Thyroid gland (tissue), 4 donors: ENCODE measurements around the gene UQCRHL.

Experiments used
- POLR2A ChIP-seq, 2 donors: fragments of 450-650 bp; IDR thresholded peaks; one replicate each; pipeline ENCODE4 v1.6.1; 2017; ENCODE audit warnings: antibody characterized with exemption in 2 of 2, mild to moderate bottlenecking in 2 of 2, moderate library complexity in 1 of 2
- TF ChIP-seq, protein P1 (sequence below), 6 experiments: fragments of 200-600 bp in 3 of 6; fragments of 450-650 bp in 3 of 6; sonication (generic) in 3 of 6; IDR thresholded peaks; one replicate each; pipeline ENCODE4 v1.5.1; 2016 to 2019; ENCODE audit warnings: antibody characterized with exemption in 6 of 6, mild to moderate bottlenecking in 2 of 6, inconsistent platforms in 1 of 6, moderate library complexity in 1 of 6

DNA sequence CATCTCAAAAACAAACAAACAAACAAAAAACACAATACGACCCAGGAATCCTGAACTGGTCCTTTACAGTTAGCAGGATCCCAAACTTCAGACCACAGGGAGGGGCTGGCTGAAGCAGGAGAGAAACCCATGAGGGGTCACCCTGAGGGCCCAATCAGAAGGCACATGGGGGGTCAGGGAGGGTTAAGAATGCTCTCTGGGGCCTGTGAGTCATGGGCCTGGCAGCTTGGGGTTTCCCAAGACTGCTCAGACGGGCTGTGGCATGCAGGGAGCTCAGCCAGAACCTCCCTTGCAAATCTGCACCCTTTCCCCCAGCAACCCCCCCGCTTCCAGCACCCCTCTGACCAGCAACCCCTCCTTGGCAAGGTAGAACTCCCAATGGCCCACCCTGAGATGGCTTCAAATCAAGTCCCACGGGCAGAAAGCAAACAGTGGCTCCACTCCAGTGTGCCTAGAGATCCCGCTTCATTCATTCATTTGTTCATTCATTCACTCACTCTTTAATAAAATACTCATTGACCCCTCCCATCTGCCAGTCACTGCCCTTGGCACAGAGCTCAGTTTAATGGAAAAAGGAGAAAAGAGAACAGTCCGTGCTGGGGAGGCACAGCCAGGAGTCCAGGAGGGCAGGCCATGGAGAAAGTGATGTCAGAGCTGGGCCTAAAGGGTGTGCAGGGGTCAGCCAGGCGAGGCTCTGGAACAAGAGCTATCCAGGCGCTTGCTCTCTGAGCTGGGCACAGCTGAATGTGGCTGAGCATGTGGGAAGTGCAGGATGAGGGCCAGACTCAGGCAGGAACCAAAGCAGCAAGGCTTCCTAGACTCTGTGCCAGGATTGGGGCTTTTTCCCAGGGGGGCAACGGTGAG is 8.2 kb downstream of the UQCRHL start:
- TF ChIP-seq, protein P1, sequence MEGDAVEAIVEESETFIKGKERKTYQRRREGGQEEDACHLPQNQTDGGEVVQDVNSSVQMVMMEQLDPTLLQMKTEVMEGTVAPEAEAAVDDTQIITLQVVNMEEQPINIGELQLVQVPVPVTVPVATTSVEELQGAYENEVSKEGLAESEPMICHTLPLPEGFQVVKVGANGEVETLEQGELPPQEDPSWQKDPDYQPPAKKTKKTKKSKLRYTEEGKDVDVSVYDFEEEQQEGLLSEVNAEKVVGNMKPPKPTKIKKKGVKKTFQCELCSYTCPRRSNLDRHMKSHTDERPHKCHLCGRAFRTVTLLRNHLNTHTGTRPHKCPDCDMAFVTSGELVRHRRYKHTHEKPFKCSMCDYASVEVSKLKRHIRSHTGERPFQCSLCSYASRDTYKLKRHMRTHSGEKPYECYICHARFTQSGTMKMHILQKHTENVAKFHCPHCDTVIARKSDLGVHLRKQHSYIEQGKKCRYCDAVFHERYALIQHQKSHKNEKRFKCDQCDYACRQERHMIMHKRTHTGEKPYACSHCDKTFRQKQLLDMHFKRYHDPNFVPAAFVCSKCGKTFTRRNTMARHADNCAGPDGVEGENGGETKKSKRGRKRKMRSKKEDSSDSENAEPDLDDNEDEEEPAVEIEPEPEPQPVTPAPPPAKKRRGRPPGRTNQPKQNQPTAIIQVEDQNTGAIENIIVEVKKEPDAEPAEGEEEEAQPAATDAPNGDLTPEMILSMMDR (IDR thresholded peaks at IDR 0.05) = no peak
- TF ChIP-seq POLR2A (IDR thresholded peaks at IDR 0.05) = no peak
